H9 (cell line): ENCODE results near the gene S100A2. TPM values are rescaled to one million over a fixed set of nuclear protein-coding genes. Genes with fewer than 3 reads are reported as not detected.
"Not testable (repeated sequence)": the region's sequence is repeated elsewhere in the genome, so short reads cannot be mapped to it uniquely, and the experiment has no call there.

Experiments
- DNase-seq: peaks from one replicate; pipeline ENCODE4 v3.0.0-alpha.2; 2017
- H2AFZ ChIP-seq: one replicate; pipeline ENCODE4 v1.6.1; 2013; ENCODE audit warnings: mild to moderate bottlenecking, low read length, control low read depth, moderate library complexity
- H2AK5ac ChIP-seq: 2 replicates; pipeline ENCODE4 v1.6.1; 2013; ENCODE audit warnings: low read length, control low read depth, mixed read lengths; ENCODE audit not compliant: insufficient read length
- H2BK120ac ChIP-seq: one replicate; pipeline ENCODE4 v1.6.1; 2013; ENCODE audit warnings: low read depth, mild to moderate bottlenecking, low read length, control low read depth, inconsistent platforms; ENCODE audit not compliant: poor library complexity, severe bottlenecking
- H2BK12ac ChIP-seq: 2 replicates; pipeline ENCODE4 v1.6.1; 2013; ENCODE audit warnings: low read length, control low read depth, mixed read lengths, low read depth; ENCODE audit not compliant: insufficient read length
- H2BK15ac ChIP-seq: 2 replicates; pipeline ENCODE4 v1.6.1; 2013; ENCODE audit warnings: low read depth, low read length, control low read depth
- H2BK20ac ChIP-seq: one replicate; pipeline ENCODE4 v1.6.1; 2013; ENCODE audit warnings: low read depth, mild to moderate bottlenecking, low read length, control low read depth, inconsistent platforms; ENCODE audit not compliant: poor library complexity, severe bottlenecking
- H2BK5ac ChIP-seq: 2 replicates; pipeline ENCODE4 v1.6.1; 2013; ENCODE audit warnings: low read length, control low read depth, mixed read lengths; ENCODE audit not compliant: insufficient read length
- H3K14ac ChIP-seq: 2 replicates; pipeline ENCODE4 v1.6.1; 2013; ENCODE audit warnings: low read length, control low read depth; ENCODE audit not compliant: insufficient read depth
- H3K18ac ChIP-seq: 2 replicates; pipeline ENCODE4 v1.6.1; 2013; ENCODE audit warnings: low read depth, mild to moderate bottlenecking, mixed read lengths, low read length, control low read depth; ENCODE audit not compliant: insufficient read length
- H3K23ac ChIP-seq: 2 replicates; pipeline ENCODE4 v1.6.1; 2013; ENCODE audit warnings: low read length, control low read depth, mixed read lengths, low read depth; ENCODE audit not compliant: insufficient read length
- H3K23me2 ChIP-seq: 2 replicates; pipeline ENCODE4 v1.6.1; 2013; ENCODE audit warnings: low read depth, mild to moderate bottlenecking, mixed read lengths, low read length, control low read depth; ENCODE audit not compliant: insufficient read length, poor library complexity, severe bottlenecking
- H3K27ac ChIP-seq: 2 replicates; pipeline ENCODE4 v1.5.1; 2013; ENCODE audit warnings: low read length, control low read depth, mixed read lengths, low read depth; ENCODE audit not compliant: insufficient read length
- H3K27me3 ChIP-seq: 2 replicates; pipeline ENCODE4 v1.6.1; 2013; ENCODE audit warnings: low read length, control low read depth, inconsistent platforms; ENCODE audit not compliant: insufficient read depth
- H3K4ac ChIP-seq: 2 replicates; pipeline ENCODE4 v1.6.1; 2013; ENCODE audit warnings: low read depth, mild to moderate bottlenecking, control low read depth, inconsistent platforms, low read length, moderate library complexity
- H3K4me1 ChIP-seq: 2 replicates; pipeline ENCODE4 v1.6.1; 2013; ENCODE audit warnings: low read length, control low read depth, inconsistent platforms; ENCODE audit not compliant: insufficient read depth
- H3K4me2 ChIP-seq: 2 replicates; pipeline ENCODE4 v1.6.1; 2013; ENCODE audit warnings: low read length, control low read depth, mixed read lengths; ENCODE audit not compliant: insufficient read length, insufficient read depth
- H3K56ac ChIP-seq: 2 replicates; pipeline ENCODE4 v1.6.1; 2013; ENCODE audit warnings: low read depth, mild to moderate bottlenecking, mixed read lengths, low read length, control low read depth; ENCODE audit not compliant: insufficient read length
- H3K79me1 ChIP-seq: 2 replicates; pipeline ENCODE4 v1.6.1; 2013; ENCODE audit warnings: low read depth, mild to moderate bottlenecking, moderate library complexity, low read length, control low read depth, inconsistent platforms; ENCODE audit not compliant: insufficient read depth, poor library complexity, severe bottlenecking
- H3K79me2 ChIP-seq: 2 replicates; pipeline ENCODE4 v1.6.1; 2013; ENCODE audit warnings: low read length, control low read depth, inconsistent platforms; ENCODE audit not compliant: insufficient read depth
- H3K9ac ChIP-seq: 2 replicates; pipeline ENCODE4 v1.6.1; 2013; ENCODE audit warnings: low read length, control low read depth, mixed read lengths; ENCODE audit not compliant: insufficient read length; ENCODE audit errors: extremely low read depth
- H3K9me3 ChIP-seq: one replicate; pipeline ENCODE4 v1.6.1; 2013; ENCODE audit warnings: low read depth, low read length, inconsistent platforms; ENCODE audit not compliant: control insufficient read depth
- H3T11ph ChIP-seq: one replicate; pipeline ENCODE4 v1.6.1; 2013; ENCODE audit warnings: mild to moderate bottlenecking, low read length, control low read depth, inconsistent platforms
- H4K20me1 ChIP-seq: one replicate; pipeline ENCODE4 v1.6.1; 2013; ENCODE audit not compliant: control insufficient read depth, insufficient read length, insufficient read depth
- H4K5ac ChIP-seq: 2 replicates; pipeline ENCODE4 v1.6.1; 2013; ENCODE audit warnings: low read depth, mild to moderate bottlenecking, mixed read lengths, low read length, control low read depth; ENCODE audit not compliant: insufficient read length
- H4K8ac ChIP-seq: replicated peaks from 2 replicates; pipeline ENCODE4 v1.6.1; 2013; ENCODE audit warnings: low read length, control low read depth, mixed read lengths, low read depth; ENCODE audit not compliant: insufficient read length
- H4K91ac ChIP-seq: 2 replicates; pipeline ENCODE4 v1.6.1; 2013; ENCODE audit warnings: low read depth, mild to moderate bottlenecking, moderate library complexity, mixed read lengths, low read length, control low read depth; ENCODE audit not compliant: insufficient read length
- H3K27ac Mint-ChIP-seq, 3 experiments: 2 replicates in 2 of 3; 3 replicates in 1 of 3; pipeline ENCODE4 v1.8.0; 2020 to 2021; ENCODE audit warnings: mixed read lengths in 3 of 3, mild to moderate bottlenecking in 1 of 3, moderate library complexity in 1 of 3
- H3K27me3 Mint-ChIP-seq: 2 replicates; pipeline ENCODE4 v1.8.0; 2021; ENCODE audit warnings: low read depth, mild to moderate bottlenecking, moderate library complexity, mixed read lengths
- H3K36me3 Mint-ChIP-seq, 3 experiments: 2 replicates in 2 of 3; 3 replicates in 1 of 3; pipeline ENCODE4 v1.8.0; 2020 to 2021; ENCODE audit warnings: low read depth in 3 of 3, mixed read lengths in 3 of 3; ENCODE audit not compliant: insufficient read depth in 1 of 3
- H3K4me1 Mint-ChIP-seq, 2 experiments: 2 replicates each; pipeline ENCODE4 v1.8.0; 2020; ENCODE audit warnings: mixed read lengths in 2 of 2
- H3K4me3 Mint-ChIP-seq, 2 experiments: 2 replicates in 1 of 2; 3 replicates in 1 of 2; pipeline ENCODE4 v1.8.0; 2020 to 2021; ENCODE audit warnings: mild to moderate bottlenecking in 2 of 2, mixed read lengths in 2 of 2, moderate library complexity in 1 of 2
- H3K9me3 Mint-ChIP-seq, 2 experiments: 2 replicates in 1 of 2; 3 replicates in 1 of 2; pipeline ENCODE4 v1.8.0; 2020; ENCODE audit warnings: mild to moderate bottlenecking in 2 of 2, mixed read lengths in 2 of 2, moderate library complexity in 1 of 2
- WGBS: extraction: QIAGEN DNeasy Blood & Tissue Kit; methylation state at CpG from one replicate; pipeline ENCODE4 v1.1.7; 2013; ENCODE audit warnings: missing lambda C conversion rate, low lambda C conversion rate, mixed read lengths; ENCODE audit not compliant: insufficient read length; ENCODE audit errors: extremely low coverage; 5-methylcytosine and 5-hydroxymethylcytosine counted together
- total RNA-seq: library from RNA; stranded (reverse); gene quantifications from 2 replicates; pipeline ENCODE4 v1.2.1, GENCODE V29; 2021

The S100A2 gene
- total RNA-seq, 1 experiment from 2014 or later: 0.57 TPM

DNA sequence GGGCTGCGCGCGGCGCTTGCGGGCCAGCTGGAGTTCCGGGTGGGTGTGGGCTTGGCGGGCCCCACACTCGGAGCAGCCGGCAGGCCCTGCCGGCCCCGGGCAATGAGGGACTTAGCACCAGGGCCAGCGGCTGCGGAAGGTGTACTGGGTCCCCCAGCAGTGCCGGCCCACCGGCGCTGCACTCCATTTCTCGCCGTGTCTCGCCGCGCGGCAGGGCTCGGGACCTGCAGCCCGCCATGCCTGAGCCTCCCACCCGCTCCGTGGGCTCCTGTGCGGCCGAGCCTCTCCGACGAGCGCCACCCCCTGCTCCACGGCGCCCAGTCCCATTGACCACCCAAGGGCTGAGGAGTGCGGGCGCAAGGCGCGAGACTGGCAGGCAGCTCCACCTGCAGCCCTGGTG lies 43.8 kb downstream of the S100A2 start:
- H4K20me1 ChIP-seq, H3K27ac Mint-ChIP-seq, H3K9ac ChIP-seq, H3K4me2 ChIP-seq, H3K36me3 Mint-ChIP-seq, H3K79me2 ChIP-seq, H3K23ac ChIP-seq, H2BK20ac ChIP-seq, H2BK120ac ChIP-seq, H3K9me3 ChIP-seq, H4K91ac ChIP-seq, DNase-seq, H3K27me3 ChIP-seq, H3K4me1 ChIP-seq, H3T11ph ChIP-seq, H4K8ac ChIP-seq, H3K27ac ChIP-seq, H3K4ac ChIP-seq, H2BK15ac ChIP-seq, H3K23me2 ChIP-seq, H4K5ac ChIP-seq, H3K9me3 Mint-ChIP-seq, H2BK5ac ChIP-seq, H2AFZ ChIP-seq, H3K56ac ChIP-seq, H3K4me3 Mint-ChIP-seq, H2AK5ac ChIP-seq, H3K18ac ChIP-seq, H3K14ac ChIP-seq, H3K79me1 ChIP-seq, H2BK12ac ChIP-seq: not testable (repeated sequence)
- H3K4me1 Mint-ChIP-seq: peaks cover 32 to 39% of the 10 kb centered on the region in 2 experiments
- WGBS: no CpG with 5 or more reads among the region's 37 CpGs
- H3K27me3 Mint-ChIP-seq: peaks cover 40% of the 10 kb centered on the region
